HG03558 (cell line): Measurements from ENCODE around the gene PLCD1.
"Not testable (repeated sequence)": the region's sequence is repeated elsewhere in the genome, so short reads cannot be mapped to it uniquely, and the experiment has no call there.

Experiments
- ATAC-seq: cut with Tn5 transposase; IDR thresholded peaks from one replicate; pipeline ENCODE4 v1.9.1; 2021; ENCODE audit warnings: moderate number of reproducible peaks; ENCODE audit not compliant: unreplicated experiment; ENCODE audit errors: extremely low read depth

PLCD1 gene

DNA sequence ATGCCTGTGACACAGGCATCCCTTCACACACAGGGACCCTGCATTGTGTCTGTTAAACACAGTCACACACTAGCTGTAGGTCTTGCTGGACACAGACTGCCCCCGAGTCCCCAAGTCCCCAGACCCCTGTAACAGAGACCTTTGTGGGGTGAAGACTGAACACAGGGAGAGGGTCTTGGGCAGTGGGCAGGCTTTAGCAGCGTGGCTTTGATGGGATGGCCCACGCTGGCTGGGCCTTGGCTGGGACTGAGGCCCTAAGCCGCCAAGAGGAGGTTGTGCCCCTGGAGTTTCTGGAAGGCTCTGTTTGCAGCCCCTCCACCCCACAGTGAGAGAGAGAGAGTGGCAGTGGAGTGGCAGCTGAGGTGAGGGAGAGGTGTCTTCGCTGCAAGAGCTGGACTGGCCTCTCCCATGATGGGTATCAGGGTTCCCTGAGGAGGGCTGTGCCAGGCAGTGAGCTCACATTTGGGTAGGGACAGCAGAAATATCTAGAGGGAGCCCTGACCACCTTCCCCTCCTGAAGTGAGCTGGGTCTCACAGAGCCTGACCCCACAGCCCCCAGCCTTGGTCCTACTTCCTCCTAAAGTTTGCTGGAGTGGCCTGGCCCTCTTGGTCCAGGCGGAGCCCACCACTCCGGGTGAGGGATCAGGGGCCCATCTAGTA is 39.5 kb downstream of the PLCD1 start:
- ATAC-seq: no peak

DNA sequence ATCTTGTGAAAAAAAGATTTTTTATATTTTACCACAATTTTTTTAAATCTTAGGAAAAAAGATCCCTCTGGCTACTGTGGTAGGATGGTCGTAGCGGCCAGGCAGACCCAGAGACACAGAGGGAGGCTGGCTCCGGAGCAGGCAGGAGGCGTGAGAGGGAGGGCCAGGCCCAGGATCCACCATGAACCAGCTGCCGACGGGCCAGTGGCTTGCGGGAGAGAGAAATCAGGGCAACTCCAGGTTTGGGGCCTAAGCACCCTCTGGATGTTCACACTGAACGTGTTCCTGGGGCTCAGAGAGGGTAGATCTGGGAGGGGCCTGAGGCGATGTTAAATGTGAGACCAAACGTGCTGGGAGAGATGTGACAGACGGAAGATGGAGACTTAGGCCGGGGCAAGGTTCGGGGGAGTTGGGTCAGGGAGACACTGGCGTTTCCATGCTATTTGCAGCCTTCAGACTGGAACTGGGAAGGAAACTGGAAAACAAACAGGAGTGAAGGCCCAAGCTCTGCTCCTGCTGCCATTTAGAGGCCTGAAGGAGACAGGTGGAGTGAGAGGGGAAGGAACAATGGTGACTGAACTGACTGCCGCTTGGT is 40.4 kb downstream of the PLCD1 start:
- no peak for ATAC-seq

DNA sequence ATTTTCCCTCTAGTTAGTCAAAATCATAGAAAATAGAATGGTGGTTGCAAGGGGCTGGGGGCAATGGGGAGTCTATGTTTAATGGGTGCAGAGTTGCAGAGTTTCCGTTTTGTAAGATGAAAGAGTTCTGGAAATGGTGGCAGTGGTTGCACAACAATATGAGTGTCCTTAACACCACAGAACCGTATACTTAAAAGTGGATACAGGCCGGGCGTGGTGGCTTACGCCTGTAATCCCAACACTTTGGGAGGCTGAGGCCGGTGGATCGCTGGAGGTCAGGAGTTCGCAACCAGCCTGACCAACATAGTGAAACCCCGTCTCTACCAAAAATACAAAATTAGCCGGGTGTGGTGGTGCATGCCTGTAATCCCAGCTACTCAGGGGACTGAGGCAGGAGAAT is 41.1 kb downstream of the PLCD1 start:
- not testable (repeated sequence) for ATAC-seq

DNA sequence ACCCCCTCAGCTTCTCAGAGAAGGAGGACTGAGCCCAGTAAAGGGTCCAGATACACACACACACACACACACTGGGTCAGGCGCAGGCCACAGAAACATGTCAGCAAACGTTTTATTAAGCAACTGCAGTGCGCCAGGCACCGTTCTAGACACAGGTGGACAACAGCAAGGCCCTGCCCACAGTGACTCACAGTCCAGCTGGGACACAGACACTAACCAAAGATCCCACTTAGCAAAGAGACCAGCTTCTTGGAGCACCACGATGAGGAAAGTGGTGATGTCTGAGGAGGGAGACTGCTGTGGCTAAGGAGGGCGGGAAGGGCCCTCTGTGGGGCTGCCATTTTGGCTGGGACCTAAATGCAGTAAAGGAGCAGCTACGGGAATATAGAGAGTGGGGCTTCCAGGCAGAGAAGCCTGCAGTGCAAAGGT is 41.7 kb downstream of the PLCD1 start:
- no peak for ATAC-seq

DNA sequence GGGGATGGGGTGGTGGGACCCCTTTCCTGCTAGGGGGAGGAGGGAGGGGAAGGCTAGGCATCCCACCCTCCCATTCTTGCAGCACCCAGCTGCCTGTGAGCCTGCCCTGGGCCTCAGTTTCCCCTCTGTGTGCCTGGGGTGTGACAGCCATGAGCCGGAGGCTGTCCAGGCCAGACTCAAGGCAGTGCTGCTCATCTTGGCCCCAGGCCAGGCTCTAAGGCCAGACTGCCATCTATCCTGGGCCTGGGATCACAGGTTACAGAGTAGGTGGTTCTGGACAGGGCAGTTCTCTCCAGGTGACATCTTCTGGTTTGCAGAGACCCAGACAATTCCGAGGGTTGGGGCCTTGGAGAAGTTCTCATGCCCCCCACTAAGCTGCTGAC is 42.1 kb downstream of the PLCD1 start:
- no peak for ATAC-seq

DNA sequence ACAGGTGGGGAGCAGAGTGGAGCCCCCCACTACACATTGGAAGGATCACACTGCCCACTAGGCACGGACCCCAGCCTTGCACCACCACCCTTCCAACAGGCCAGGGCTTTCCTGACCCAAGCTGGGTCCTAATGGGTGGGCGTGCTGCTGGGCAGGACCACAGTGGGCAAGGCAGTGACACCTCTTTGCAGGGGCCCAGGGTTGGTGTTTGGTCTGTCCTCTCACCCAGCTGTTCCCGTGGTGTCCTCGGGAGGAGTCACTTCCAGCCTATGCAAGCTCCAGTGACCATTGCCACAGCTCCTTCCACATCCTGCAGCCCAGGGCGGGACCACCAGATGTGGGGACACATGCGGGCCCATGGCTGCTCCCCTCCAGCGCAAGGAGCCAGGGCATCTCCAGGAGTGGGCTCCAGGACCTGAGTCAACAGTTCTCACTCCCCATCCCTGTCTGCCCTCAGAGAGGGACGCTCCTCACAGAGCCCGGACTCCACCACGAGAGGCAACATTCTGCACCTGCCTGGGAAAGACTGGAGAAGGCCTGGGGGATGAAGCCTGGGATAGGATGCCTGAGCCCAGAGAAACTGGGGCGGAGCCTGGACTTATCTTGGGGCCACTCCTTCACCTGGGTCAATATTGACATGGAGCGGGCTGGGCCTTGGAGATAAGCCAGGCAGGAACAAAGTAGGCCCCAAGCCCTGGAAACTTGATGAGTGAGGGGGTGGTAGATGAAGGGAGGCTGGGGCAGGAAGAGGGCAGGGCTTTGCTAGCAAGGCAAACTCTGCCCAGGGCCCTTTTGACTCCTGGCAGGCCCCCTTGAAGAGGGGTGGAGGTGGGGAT is 42.7 kb downstream of the PLCD1 start:
- no peak for ATAC-seq

DNA sequence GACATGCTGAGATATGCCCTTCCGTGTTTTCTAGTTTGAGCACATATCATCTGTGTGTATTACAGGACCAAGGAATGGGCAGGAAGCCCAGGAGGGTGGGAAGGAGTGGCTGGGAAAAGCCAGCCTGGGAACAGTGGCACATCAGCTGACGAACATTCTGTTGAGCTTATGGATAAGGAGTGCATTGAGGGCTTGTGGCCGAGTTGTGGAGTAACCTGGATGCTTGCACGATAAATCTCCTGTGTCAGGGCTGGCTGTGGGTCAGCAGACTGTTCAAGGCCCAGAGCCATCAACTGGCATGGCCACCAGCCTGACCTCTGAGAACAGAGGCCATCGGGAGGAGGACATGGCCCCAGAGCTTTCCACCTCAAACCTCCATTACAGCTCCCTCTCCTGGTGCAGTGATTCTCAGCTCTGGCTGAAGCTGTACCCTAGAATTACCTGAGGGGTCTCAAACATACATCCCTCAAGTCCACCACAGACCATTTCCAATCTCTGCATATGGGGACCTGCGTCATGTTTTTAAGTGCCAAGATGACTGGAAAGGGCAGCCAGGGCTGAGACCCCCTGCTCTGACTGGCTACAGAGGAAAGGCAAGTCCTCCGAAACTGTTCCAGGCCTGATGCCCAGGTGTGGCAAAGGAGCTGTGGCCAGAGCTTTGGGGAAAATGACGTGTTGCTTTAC is 43.7 kb downstream of the PLCD1 start:
- no peak for ATAC-seq

DNA sequence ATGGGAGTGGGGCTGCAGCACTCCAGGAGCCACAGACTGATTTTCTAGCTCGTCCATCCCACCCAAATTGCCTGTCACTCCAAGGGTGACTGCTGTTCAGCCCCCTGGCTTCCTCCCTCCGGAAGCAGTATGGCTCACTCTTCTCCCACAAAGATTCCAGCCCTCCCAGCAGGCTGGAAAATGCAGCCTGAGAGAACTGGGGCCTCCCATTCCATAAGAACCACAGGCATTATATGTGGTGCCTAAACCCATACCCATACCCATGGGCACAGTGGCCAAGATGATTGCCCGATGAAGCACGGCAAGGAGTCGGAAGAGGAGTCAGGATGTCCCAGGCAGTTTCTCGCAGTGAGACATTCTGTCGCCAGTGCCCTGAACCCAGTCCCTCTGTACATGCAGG is 44.8 kb downstream of the PLCD1 start:
- no peak for ATAC-seq

DNA sequence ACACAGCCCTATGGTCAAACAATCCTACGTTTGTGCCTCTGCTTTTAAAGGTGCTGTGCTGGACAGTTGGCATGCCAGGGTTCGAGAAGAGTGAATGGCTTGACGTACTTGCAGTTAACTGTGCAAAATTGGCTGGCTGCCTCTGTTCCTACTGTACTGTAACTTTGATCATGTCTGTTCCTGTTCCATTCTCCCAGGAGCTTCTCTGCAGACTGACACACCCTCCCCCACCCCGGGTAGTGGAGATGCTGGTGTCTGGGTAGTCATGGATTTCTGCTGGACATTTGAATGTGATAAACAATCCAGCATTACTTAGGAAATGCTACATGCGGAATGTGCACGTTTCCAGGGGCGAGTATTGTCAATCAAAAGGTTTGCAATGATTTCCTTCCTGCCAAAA is 45.4 kb downstream of the PLCD1 start:
- no peak for ATAC-seq

DNA sequence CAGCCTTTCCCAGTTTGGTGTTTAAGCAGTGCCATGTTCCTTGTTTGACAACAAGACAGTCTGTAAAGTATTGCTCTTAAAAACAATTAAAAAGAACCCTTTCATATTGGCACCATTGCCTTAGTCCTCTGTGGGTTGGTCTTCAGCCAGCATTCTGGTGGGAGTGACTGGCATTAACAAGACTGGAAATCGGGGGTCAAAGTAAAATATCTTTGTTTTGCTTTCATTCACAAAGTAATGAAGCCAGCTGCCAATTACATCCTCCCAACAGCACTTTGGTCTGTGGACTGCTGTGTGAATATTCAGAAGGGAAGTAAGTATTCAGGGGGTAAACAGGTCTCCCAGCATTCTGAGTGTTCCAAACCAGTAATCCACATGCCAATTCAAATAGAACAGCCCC is 47.1 kb downstream of the PLCD1 start:
- ATAC-seq: no peak

DNA sequence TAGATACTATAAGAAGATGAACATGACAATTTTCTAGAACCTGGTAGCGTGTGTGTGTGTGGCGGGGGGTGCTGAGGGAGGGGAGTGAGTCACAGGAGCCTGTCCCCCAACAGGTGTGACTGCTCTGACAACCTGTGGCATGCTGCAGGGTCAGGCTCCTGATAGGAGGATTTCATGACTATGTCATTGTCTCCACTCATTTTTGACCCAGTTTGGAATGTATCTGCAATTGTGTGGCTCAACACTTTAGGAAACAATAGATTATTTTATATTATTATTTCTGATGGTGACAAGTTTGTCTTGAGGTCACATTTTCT is 48.1 kb downstream of the PLCD1 start:
- no peak for ATAC-seq

DNA sequence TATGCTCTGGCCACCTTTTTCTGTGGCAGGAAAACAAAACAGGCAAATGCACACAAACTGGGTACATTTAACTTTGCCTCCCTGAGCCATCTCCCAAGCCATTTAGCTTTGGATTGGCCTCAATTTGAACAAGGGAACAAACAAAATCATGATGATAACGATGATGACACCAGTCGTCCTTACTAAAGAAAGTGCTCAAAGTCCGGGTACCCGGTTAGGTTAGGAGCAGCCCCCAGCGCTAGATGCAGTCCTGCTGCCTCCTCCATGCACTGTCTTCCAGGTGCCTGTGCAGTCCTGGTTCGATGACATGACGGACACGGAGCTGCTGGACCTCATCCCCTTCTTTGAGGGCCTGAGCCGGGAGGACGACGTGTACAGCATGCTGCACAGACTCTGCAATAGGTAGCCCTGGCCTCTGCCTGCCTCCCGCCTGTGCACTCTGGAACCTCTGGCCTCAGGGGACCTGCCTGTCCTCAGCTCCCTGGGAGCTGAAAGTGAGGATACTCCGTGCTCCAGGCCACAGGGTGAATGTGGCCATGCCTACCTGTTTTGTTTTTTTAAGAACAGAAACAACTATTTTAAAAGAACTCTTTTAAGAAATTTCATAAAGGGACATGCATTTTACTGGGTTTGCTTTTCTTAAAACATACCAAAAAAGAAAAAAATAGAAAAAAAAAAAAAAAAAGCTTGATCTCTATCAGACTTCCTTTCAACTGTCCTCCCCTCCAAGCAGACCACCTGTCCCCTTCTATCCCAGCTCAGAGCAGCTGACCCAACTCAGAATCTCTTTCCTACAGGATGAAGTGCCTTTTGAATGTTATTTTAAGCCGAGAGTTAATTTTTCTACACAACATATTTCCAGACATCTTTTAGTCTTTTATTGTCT is 48.7 kb downstream of the PLCD1 start:
- ATAC-seq: no peak

DNA sequence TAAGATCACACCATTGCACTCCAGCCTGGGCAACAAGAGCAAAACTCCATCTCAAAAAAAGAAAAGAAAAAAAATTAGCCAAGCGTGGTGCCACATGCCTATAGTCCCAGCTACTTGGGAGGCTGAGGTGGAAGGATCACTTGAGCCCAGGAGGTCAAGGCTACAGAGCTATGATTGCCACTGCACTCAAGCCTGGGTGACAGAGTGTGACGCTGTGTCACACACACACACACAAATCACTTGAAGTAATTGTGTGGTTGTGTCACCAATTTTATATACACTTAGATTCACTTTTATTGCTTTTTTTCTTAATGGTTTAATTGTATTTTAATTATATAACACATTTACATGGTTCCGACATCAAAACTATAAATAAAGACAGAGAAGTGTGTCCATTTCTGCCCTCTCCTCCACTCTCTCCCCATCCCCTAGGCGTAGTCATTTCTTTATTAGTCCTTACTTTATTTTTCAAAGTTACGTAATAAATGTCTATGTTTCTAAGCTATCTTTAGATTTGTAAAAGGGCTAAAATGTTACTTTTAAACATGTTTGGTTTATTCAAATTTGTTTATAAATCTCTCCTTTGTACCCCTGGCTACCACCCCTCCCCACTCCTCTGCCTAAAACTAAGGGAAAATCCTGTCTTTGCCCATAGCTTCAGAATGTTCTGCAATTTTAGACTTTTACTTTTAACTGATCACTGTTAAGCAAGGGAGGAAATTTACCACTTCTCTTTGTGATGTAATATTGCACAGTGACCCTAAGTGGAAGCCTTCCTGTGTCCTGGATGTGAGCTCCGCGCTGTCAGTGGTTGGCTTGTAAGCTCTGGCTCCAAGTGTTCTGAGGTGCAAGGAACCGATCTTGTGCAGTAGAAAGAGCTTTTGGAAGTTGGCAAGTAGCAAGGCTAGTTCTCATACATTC is 49.6 kb downstream of the PLCD1 start:
- no peak for ATAC-seq

DNA sequence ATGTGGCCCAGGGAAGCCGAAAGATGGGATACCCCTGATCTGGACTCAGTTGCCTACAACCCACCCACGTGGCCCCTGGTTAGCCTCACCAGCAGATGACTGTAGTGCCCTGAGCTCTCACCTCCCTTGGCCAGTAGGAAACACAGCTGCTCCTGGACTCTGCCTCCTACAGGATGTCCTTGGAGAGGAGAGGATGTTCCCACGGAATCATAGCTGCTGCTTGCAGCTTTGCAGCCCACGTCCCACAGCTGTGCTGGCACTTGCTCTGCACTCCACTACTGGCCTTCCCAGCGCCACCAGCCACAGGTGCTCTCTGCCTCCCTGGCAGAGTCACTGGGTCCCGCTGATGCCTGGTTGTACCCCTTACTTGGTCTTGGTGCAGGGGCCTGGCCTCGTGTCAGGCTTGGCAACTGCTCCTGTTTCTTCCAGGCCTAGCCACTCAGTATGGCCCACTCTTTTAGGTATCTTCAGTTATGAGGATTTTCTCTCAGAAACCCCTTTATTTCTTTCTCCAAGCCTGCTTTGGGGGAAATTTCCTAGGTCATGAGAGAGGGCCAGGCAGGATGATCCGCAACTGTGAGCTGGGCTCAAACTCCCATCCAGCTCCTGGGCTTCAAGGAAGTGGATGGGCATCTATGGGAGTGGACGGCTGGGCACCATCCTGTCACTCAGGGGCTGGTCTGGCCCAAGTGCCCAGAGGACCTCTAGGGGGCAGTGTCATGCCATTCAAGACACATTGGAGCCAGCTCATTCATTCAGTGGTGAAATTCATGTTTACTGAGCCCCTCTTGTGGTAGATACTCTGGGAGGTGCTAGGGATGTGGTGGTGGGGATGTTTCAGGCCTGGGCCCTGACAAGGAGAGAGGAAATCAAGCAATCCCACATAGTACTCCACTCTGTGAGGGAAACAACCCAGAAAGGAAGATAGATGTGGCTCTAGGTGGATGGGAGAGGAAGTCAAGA is 55.0 kb downstream of the PLCD1 start:
- ATAC-seq: peak; percentile 78

DNA sequence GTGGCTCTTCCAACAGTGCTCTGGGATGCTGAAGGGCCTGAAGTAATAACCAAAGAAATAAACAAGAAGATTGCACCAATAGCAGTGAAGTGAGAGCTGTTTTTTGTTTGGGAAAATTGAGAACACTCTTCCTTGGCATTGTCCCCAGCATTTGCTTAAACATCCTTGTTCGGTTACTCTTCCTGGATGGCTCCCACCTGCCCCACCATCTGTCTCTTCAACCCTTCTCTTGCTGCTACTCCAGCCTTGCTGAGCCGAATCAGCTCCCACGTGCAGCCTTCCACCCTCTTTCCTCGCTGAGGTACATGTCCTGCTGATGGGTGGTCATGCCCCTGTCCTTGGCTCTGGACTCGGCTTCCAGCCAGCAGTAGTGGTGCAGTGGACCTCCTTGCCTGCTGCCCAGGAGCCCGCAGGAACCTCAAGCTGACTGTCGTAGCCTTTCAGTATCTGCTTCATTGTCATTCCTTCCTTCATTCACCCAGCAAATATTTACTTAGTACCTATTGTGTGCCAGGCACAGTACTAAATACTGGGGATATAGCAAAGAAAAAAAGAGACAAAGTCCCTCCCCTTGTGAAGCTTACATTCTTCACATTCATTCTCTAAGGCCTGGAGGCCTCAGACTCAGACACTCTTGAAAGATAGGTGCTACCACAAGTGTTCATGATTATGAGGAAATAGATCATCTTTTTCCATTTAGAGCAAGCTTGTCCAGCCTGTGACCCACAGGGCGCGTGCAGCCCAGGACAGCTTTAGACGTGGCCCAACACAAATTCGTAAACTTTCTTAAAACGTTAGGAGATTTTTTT is 56.0 kb downstream of the PLCD1 start:
- ATAC-seq: no peak

DNA sequence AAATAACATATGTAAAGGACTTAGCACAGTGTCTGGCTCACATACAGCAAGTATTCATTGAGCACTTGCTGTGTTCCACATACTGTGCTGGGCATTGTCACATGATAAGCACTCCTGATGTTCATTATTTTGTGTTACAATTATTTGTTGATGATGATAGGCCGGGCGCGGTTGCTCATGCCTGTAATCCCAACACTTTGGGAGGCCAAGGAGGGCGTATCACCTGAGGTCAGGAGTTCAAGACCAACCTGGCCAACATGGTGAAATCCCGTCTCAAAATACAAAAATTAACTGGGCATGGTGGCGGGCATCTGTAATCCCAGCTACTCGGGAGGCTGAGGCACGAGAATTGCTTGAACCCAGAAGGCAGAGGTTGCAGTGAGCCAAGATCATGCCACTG is 57.4 kb downstream of the PLCD1 start:
- ATAC-seq: not testable (repeated sequence)

DNA sequence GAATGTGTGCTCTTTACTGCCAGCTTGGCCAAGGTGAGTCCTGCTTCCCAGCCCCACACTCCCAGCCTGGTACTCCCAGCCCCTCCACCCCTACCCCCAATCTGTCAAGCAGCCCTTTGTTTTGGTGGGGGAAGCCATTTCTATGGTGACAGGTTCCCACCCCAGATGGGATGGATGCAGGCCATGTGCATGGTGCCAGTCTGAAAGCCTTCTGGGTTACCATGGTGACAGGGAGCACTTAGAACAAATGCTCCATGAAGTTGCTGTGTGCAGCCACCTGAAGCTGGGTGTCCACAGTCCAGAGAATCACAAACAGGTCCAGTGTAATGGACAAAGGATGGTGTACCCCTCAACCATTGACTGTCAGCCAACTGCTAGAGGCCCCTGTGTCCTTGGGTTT is 58.0 kb downstream of the PLCD1 start:
- ATAC-seq: no peak
